Measurements from ENCODE around the gene MCHR1. TPM values are rescaled to one million over a fixed set of nuclear protein-coding genes. Genes with fewer than 3 reads are reported as not detected.
A peak's percentile ranks its signal among the peaks of the same experiment; 100 is the strongest.

Gene MCHR1
- total and polyA plus RNA-seq, 2 of the 13 experiments (the other 11 are each of a cell fraction or from before 2014, with no cell fraction given), result 0.40 to 0.83 TPM

DNA sequence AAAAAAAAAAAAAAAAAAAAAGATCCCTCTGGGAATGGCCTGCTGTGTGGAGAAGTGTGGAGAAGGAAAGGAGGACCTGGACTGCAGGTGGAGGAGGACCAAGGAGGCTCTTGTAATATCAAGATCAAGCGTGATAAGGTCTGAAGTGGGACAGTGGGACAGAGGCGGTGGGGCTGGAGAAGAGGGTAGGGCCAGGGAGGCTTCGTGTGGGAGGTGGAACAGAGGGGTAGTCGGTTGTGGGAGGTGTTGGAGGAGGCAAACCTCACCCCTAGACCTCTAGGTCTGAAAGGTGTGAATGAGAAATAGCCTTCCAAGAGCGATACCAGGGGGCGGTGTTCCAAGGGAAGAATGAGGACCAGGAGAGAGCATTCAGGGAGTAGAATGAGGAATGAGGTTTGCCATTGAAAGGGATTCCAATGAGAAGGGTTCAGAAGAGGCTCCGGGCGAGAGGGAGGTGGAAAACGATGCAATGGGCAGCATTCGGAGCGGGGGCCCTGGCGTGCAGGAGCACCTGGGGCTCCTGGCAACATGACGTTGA lies 44.2 kb downstream of the MCHR1 start:
- ATAC-seq (no peak), DNase-seq (ENCODE audit: low spot score) (no peak), FAIRE-seq (no peak)
- Histone ChIP-seq H3K27ac (ENCODE audit: extremely low read length, insufficient read depth, low read length) (no peak overlapping the region), H3K4me3 (replicated peaks in 1 of 3; ENCODE audit: insufficient read depth in 1 of 3, low read depth in 2 of 3, low read length in 3 of 3) (no peak overlapping the region), H3K9me3 (ENCODE audit: low read length) (no peaks in the 10 kb centered on the region), H3K4me1 (ENCODE audit: insufficient read depth, low read length) (peaks cover 32% of the 10 kb centered on the region), H3K27me3 (ENCODE audit: control insufficient read depth in 1 of 2, insufficient read depth in 2 of 2, low read length in 2 of 2) (peaks cover 0 to 3% of the 10 kb centered on the region in 2 experiments; a peak in 1 of 5 replicates), H3K4me2 (ENCODE audit: low read depth, low read length) (no peak overlapping the region), H2AFZ (ENCODE audit: low read length) (no peak overlapping the region), H3K36me3 (replicated peaks in 1 of 2; ENCODE audit: control insufficient read depth in 1 of 2, insufficient read depth in 2 of 2, low read length in 2 of 2) (no peaks in the 10 kb centered on the region), H4K20me1 (ENCODE audit: insufficient read depth, low read length) (no peaks in the 10 kb centered on the region), H3K79me2 (ENCODE audit: insufficient read depth, low read length) (no peaks in the 10 kb centered on the region), H3K9ac (ENCODE audit: insufficient read depth, low read depth, low read length) (no peak overlapping the region)
- intact Hi-C loops (cut with micrococcal nuclease; ENCODE audit: unreplicated experiment), result no loop called here
- in situ Hi-C loops (cut with HindIII; ENCODE audit: extremely low pct_ligation_motif_present, low pct_unique_long_range_greater_than_20kb), result no loop called here
- CTCF ChIA-PET (ENCODE audit: low intra/inter-chr PET ratio, low total read pairs), result no interaction called here
- BruUV-seq (replicated peaks), result no TSS peak
- 69% methylated on average over 13 of the region's 13 CpGs for WGBS (ENCODE audit: low lambda C conversion rate)
- TF ChIP-seq ZNF264 (CRISPR knock-in tag; IDR thresholded peaks at IDR 0.05) (no peak), MLLT10 (CRISPR knock-in tag; IDR thresholded peaks at IDR 0.05) (no peak), TEAD3 (CRISPR knock-in tag; optimal IDR thresholded peaks at IDR 0.05; ENCODE audit: borderline replicate concordance) (no peak), KLF13 (CRISPR knock-in tag; IDR thresholded peaks at IDR 0.05) (no peak), HOXA7 (CRISPR knock-in tag; IDR thresholded peaks at IDR 0.05) (no peak), CEBPB (IDR thresholded peaks at IDR 0.05; ENCODE audit: borderline replicate concordance, low read depth, low read length) (no peak)
- TF ChIP-seq, protein P1, sequence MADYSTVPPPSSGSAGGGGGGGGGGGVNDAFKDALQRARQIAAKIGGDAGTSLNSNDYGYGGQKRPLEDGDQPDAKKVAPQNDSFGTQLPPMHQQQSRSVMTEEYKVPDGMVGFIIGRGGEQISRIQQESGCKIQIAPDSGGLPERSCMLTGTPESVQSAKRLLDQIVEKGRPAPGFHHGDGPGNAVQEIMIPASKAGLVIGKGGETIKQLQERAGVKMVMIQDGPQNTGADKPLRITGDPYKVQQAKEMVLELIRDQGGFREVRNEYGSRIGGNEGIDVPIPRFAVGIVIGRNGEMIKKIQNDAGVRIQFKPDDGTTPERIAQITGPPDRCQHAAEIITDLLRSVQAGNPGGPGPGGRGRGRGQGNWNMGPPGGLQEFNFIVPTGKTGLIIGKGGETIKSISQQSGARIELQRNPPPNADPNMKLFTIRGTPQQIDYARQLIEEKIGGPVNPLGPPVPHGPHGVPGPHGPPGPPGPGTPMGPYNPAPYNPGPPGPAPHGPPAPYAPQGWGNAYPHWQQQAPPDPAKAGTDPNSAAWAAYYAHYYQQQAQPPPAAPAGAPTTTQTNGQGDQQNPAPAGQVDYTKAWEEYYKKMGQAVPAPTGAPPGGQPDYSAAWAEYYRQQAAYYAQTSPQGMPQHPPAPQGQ (CRISPR knock-in tag; IDR thresholded peaks at IDR 0.05; ENCODE audit: borderline replicate concordance), result no peak
- POLR2A ChIA-PET, result no interaction called here

DNA sequence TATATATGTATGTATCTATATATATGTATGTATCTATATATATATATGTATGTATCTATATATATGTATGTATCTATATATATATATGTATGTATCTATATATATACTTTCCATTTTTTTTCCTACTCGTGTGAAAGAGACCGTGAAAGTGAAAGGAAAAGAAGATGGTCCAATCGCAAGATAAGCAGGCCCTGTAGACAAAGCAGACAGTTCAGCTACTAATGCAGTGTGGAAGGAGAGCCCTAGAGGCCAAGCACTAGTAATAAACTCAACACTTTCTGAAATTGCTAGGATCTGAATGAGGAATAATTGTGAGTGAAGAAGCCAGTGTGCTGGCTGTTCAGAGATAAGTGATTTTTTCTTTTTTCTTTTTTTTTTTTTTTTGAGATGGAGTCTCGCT lies 47.2 kb downstream of the MCHR1 start:
- H3K27ac ChIP-seq (ENCODE audit: extremely low read length, insufficient read depth, low read length), result no peak overlapping the region
- no TSS peak for BruUV-seq (replicated peaks)
- peaks cover 10% of the 10 kb centered on the region for H3K4me1 ChIP-seq (ENCODE audit: insufficient read depth, low read length)
- no peak overlapping the region for H3K4me3 ChIP-seq (replicated peaks in 1 of 3; ENCODE audit: insufficient read depth in 1 of 3, low read depth in 2 of 3, low read length in 3 of 3)
- in situ Hi-C loops (cut with HindIII; ENCODE audit: extremely low pct_ligation_motif_present, low pct_unique_long_range_greater_than_20kb), result no loop called here
- DNase-seq (ENCODE audit: low spot score) (no peak), ATAC-seq (peak; percentile 44; the same call in 2 of the 3 replicates), FAIRE-seq (no peak)
- H3K36me3 ChIP-seq (replicated peaks in 1 of 2; ENCODE audit: control insufficient read depth in 1 of 2, insufficient read depth in 2 of 2, low read length in 2 of 2), result no peaks in the 10 kb centered on the region
- H4K20me1 ChIP-seq (ENCODE audit: insufficient read depth, low read length), result no peaks in the 10 kb centered on the region
- no peak overlapping the region for H2AFZ ChIP-seq (ENCODE audit: low read length)
- H3K4me2 ChIP-seq (ENCODE audit: low read depth, low read length), result no peak overlapping the region
- ChIA-PET CTCF (ENCODE audit: low intra/inter-chr PET ratio, low total read pairs) (no interaction called here), POLR2A (no interaction called here)
- H3K9me3 ChIP-seq (ENCODE audit: low read length), result no peaks in the 10 kb centered on the region
- H3K27me3 ChIP-seq (ENCODE audit: control insufficient read depth in 1 of 2, insufficient read depth in 2 of 2, low read length in 2 of 2), result no peaks in the 10 kb centered on the region; a peak in 1 of 5 replicates
- no peak overlapping the region for H3K9ac ChIP-seq (ENCODE audit: insufficient read depth, low read depth, low read length)
- intact Hi-C loops (cut with micrococcal nuclease; ENCODE audit: unreplicated experiment), result no loop called here
- H3K79me2 ChIP-seq (ENCODE audit: insufficient read depth, low read length), result no peaks in the 10 kb centered on the region
- 47% methylated on average over 4 of the region's 4 CpGs for WGBS (ENCODE audit: low lambda C conversion rate)
- TF ChIP-seq NFAT5 (CRISPR knock-in tag; IDR thresholded peaks at IDR 0.05) (no peak), MNT (IDR thresholded peaks at IDR 0.05) (no peak), ZNF460 (CRISPR knock-in tag; IDR thresholded peaks at IDR 0.05; ENCODE audit: borderline replicate concordance) (no peak)

All from HepG2 (cell line).